Ishikawa (cell line): ENCODE data around the gene VAMP4.

Source experiments
- CEBPB ChIP-seq: IDR thresholded peaks from 2 replicates; pipeline ENCODE4 v1.6.1; 2012
- CREB1 ChIP-seq: IDR thresholded peaks from 2 replicates; pipeline ENCODE4 v1.6.1; 2012; ENCODE audit warnings: low read depth
- EGR1 ChIP-seq: IDR thresholded peaks from 2 replicates; pipeline ENCODE4 v1.6.1; 2012
- EP300 ChIP-seq: IDR thresholded peaks from 2 replicates; pipeline ENCODE4 v1.6.1; 2012; ENCODE audit warnings: borderline replicate concordance
- FOXM1 ChIP-seq: IDR thresholded peaks from 2 replicates; pipeline ENCODE4 v1.6.1; 2012; ENCODE audit warnings: low read depth, borderline replicate concordance
- MAX ChIP-seq: IDR thresholded peaks from 2 replicates; pipeline ENCODE4 v1.6.1; 2012
- NFIC ChIP-seq: IDR thresholded peaks from 2 replicates; pipeline ENCODE4 v1.6.1; 2012
- RAD21 ChIP-seq: IDR thresholded peaks from 2 replicates; pipeline ENCODE4 v1.6.1; 2012; ENCODE audit warnings: low read depth
- REST ChIP-seq: IDR thresholded peaks from 2 replicates; pipeline ENCODE4 v1.6.1; 2012; ENCODE audit warnings: low read depth, mild to moderate bottlenecking
- TAF1 ChIP-seq: IDR thresholded peaks from 2 replicates; pipeline ENCODE4 v1.6.1; 2012; ENCODE audit warnings: low read depth, mild to moderate bottlenecking
- TCF12 ChIP-seq: IDR thresholded peaks from 2 replicates; pipeline ENCODE4 v1.6.1; 2012; ENCODE audit warnings: low read depth
- TEAD4 ChIP-seq: IDR thresholded peaks from 2 replicates; pipeline ENCODE4 v1.6.1; 2012
- USF1 ChIP-seq: IDR thresholded peaks from 2 replicates; pipeline ENCODE4 v1.6.1; 2012
- YY1 ChIP-seq: IDR thresholded peaks from 2 replicates; pipeline ENCODE4 v1.6.1; 2012; ENCODE audit warnings: low read depth

- TF ChIP-seq TEAD4 (no peak), REST (no peak), FOXM1 (no peak), CREB1 (no peak), RAD21 (no peak), YY1 (no peak), CEBPB (no peak), TAF1 (no peak), USF1 (no peak), NFIC (no peak), EP300 (no peak), MAX (no peak), TCF12 (no peak), EGR1 (no peak)
Measured at GRCh38 chr1:171680339-171680738, 61.5 kb downstream of the VAMP4 start.
